GM18526 (cell line): ENCODE results near the gene UCP2.
A peak's percentile ranks its signal among the peaks of the same experiment; 100 is the strongest.

Experiments
- POLR2A ChIP-seq: IDR thresholded peaks from 3 replicates; pipeline ENCODE4 v1.6.1; 2011; ENCODE audit not compliant: insufficient read length; ENCODE audit errors: extremely low read depth

Gene UCP2

GRCh38 chr11:73983741-73984538, 1.3 kb upstream of the UCP2 start:
- TF ChIP-seq POLR2A = no peak

- peak; percentile 46 for TF ChIP-seq POLR2A
Observed at GRCh38 chr11:73982990-73983740, 522 bp upstream of the UCP2 start.

- TF ChIP-seq POLR2A = no peak
Observed at GRCh38 chr11:73981051-73981805, 1.4 kb downstream of the UCP2 start.

- peak; percentile 25 for TF ChIP-seq POLR2A
Observed at GRCh38 chr11:73980001-73980961, 2.4 kb downstream of the UCP2 start.

GRCh38 chr11:73978576-73979086, 4.0 kb downstream of the UCP2 start:
- no peak for TF ChIP-seq POLR2A

GRCh38 chr11:73977856-73978519, 4.7 kb downstream of the UCP2 start:
- TF ChIP-seq POLR2A = no peak

- TF ChIP-seq POLR2A = no peak
Observed at GRCh38 chr11:73976451-73977151, 6.0 kb downstream of the UCP2 start.

- TF ChIP-seq POLR2A = no peak
Observed at GRCh38 chr11:73975479-73975757, 7.2 kb downstream of the UCP2 start.

- TF ChIP-seq POLR2A = no peak
Observed at GRCh38 chr11:73974604-73975478, 7.8 kb downstream of the UCP2 start.

- no peak for TF ChIP-seq POLR2A
Observed at GRCh38 chr11:73972620-73973449, 9.8 kb downstream of the UCP2 start.

GRCh38 chr11:73972187-73972586, 10.5 kb downstream of the UCP2 start:
- no peak for TF ChIP-seq POLR2A

GRCh38 chr11:73971175-73971719, 11.4 kb downstream of the UCP2 start:
- TF ChIP-seq POLR2A = peak; percentile 6
